OCI-LY1 (cell line): Measurements from ENCODE around the gene EMB.
"Not testable (repeated sequence)": the region's sequence is repeated elsewhere in the genome, so short reads cannot be mapped to it uniquely, and the experiment has no call there.

Experiments
- H2AFZ ChIP-seq: fragments of 200-600 bp; sonication (generic), shearing (Covaris generic); 2 replicates; pipeline ENCODE4 v1.6.0; 2014; ENCODE audit warnings: antibody characterized with exemption, mild to moderate bottlenecking, low read length
- H3F3A ChIP-seq: fragments of 200-600 bp; sonication (generic), shearing (Covaris generic); 2 replicates; pipeline ENCODE4 v1.6.0; 2014; ENCODE audit warnings: mild to moderate bottlenecking, antibody characterized with exemption, low read length, moderate library complexity; ENCODE audit not compliant: insufficient read depth
- H3K27ac ChIP-seq: fragments of 200-600 bp; sonication (generic); 2 replicates; pipeline ENCODE4 v1.5.1; 2014; ENCODE audit warnings: low read length, mixed run types, mild to moderate bottlenecking, low read depth; ENCODE audit not compliant: poor library complexity, severe bottlenecking
- H3K27me3 ChIP-seq: fragments of 200-600 bp; sonication (generic); 2 replicates; pipeline ENCODE4 v1.6.0; 2014; ENCODE audit warnings: antibody characterized with exemption, mild to moderate bottlenecking, low read length, moderate library complexity; ENCODE audit not compliant: insufficient read depth
- H3K36me3 ChIP-seq: fragments of 200-600 bp; sonication (generic); 2 replicates; pipeline ENCODE4 v1.6.1; 2014; ENCODE audit warnings: mild to moderate bottlenecking, antibody characterized with exemption, low read length, moderate library complexity, mixed read lengths; ENCODE audit not compliant: insufficient read depth
- H3K4me1 ChIP-seq: fragments of 200-600 bp; sonication (generic); 2 replicates; pipeline ENCODE4 v1.5.1; 2014; ENCODE audit warnings: mild to moderate bottlenecking, low read length, moderate library complexity; ENCODE audit not compliant: insufficient read depth, severe bottlenecking
- H3K4me2 ChIP-seq: fragments of 200-600 bp; sonication (generic), shearing (Covaris generic); 2 replicates; pipeline ENCODE4 v1.6.1; 2014; ENCODE audit warnings: low read length
- H3K4me3 ChIP-seq: fragments of 200-600 bp; sonication (generic); 2 replicates; pipeline ENCODE4 v1.5.1; 2014; ENCODE audit warnings: low read length, low read depth, mild to moderate bottlenecking, mixed read lengths; ENCODE audit not compliant: poor library complexity, severe bottlenecking
- H3K79me2 ChIP-seq: fragments of 200-600 bp; shearing (Covaris generic); 2 replicates; pipeline ENCODE4 v1.6.1; 2016; ENCODE audit warnings: mixed run types, low read length, mixed read lengths; ENCODE audit not compliant: insufficient read depth
- H3K9ac ChIP-seq: fragments of 200-600 bp; sonication (generic), shearing (Covaris generic); 2 replicates; pipeline ENCODE4 v1.6.1; 2014; ENCODE audit warnings: mild to moderate bottlenecking, low read length, mixed read lengths
- H3K9me2 ChIP-seq: fragments of 200-600 bp; sonication (generic), shearing (Covaris generic); 2 replicates; pipeline ENCODE4 v1.6.1; 2014; ENCODE audit warnings: low read depth, mild to moderate bottlenecking, low read length, mixed read lengths
- H3K9me3 ChIP-seq: fragments of 200-600 bp; shearing (Covaris generic); 2 replicates; pipeline ENCODE4 v1.6.1; 2014; ENCODE audit warnings: low read length, mixed read lengths
- H4K20me1 ChIP-seq: fragments of 200-600 bp; sonication (generic), shearing (Covaris generic); 2 replicates; pipeline ENCODE4 v1.6.0; 2016; ENCODE audit warnings: mild to moderate bottlenecking, low read length; ENCODE audit not compliant: insufficient read depth
- EZH2 ChIP-seq: fragments of 200-600 bp; sonication (generic), shearing (Covaris generic); IDR thresholded peaks from 2 replicates; pipeline ENCODE4 v1.8.0; 2017; ENCODE audit warnings: borderline replicate concordance, mixed run types, mild to moderate bottlenecking, antibody characterized with exemption, low read length, moderate library complexity, mixed read lengths
- TF ChIP-seq, protein P1 (sequence below): fragments of 200-600 bp; sonication (generic), shearing (Covaris generic); IDR thresholded peaks from 2 replicates; pipeline ENCODE4 v1.5.1; 2017; ENCODE audit warnings: mild to moderate bottlenecking, antibody characterized with exemption, low read length, moderate library complexity, mixed read lengths

The EMB gene

DNA sequence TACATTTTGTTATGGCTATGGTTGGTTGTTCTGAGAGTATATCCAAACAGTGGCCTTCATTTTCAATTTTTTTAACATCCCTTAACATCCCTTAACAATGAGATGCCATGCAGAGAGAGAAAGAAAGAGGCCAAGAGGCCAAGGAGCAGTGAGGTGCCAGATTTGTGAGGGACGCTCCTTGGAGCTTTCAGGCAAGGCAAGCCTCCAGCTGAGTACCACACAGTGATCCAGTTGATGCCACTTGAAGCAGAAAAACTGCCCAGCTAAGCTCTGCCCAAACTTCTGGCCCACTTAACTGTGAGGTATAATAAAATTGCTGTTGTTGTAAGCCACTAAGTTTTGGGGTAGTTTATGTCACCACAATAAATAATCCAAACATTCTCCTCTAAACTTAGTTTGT is 22.6 kb upstream of the EMB start:
- TF ChIP-seq, protein P1, sequence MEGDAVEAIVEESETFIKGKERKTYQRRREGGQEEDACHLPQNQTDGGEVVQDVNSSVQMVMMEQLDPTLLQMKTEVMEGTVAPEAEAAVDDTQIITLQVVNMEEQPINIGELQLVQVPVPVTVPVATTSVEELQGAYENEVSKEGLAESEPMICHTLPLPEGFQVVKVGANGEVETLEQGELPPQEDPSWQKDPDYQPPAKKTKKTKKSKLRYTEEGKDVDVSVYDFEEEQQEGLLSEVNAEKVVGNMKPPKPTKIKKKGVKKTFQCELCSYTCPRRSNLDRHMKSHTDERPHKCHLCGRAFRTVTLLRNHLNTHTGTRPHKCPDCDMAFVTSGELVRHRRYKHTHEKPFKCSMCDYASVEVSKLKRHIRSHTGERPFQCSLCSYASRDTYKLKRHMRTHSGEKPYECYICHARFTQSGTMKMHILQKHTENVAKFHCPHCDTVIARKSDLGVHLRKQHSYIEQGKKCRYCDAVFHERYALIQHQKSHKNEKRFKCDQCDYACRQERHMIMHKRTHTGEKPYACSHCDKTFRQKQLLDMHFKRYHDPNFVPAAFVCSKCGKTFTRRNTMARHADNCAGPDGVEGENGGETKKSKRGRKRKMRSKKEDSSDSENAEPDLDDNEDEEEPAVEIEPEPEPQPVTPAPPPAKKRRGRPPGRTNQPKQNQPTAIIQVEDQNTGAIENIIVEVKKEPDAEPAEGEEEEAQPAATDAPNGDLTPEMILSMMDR = no peak
- TF ChIP-seq EZH2 = no peak
- H4K20me1 ChIP-seq = no peaks in the 10 kb centered on the region
- no peak overlapping the region for H3K9ac ChIP-seq
- H3K4me3 ChIP-seq = no peak overlapping the region
- H3K4me2 ChIP-seq = no peak overlapping the region
- no peaks in the 10 kb centered on the region for H3K9me3 ChIP-seq
- no peaks in the 10 kb centered on the region for H3K36me3 ChIP-seq
- H3K9me2 ChIP-seq = no peaks in the 10 kb centered on the region
- H3K4me1 ChIP-seq = peaks cover 4% of the 10 kb centered on the region
- no peaks in the 10 kb centered on the region for H3F3A ChIP-seq
- no peaks in the 10 kb centered on the region for H3K27me3 ChIP-seq
- H3K27ac ChIP-seq = no peak overlapping the region
- no peaks in the 10 kb centered on the region for H3K79me2 ChIP-seq
- no peak overlapping the region for H2AFZ ChIP-seq

DNA sequence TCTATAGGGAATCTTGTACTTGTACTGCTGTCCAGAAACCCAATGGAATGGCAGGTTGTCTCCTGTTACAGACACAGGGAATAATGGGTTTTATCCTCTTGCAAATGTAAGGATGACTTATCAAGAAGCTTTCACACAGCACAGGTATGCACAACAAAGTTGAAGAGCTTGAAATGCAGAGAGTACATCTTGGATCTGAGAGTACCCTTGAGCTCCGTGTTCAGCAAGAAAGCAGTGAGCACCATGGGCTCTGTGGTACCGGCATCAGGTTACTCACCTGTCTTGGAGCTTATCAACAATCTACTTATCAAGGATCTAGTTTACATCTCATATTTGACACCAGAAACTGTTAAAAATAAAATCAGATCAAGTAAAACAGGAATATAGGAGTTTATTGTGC is 22.0 kb upstream of the EMB start:
- Histone ChIP-seq H3K27me3 (no peaks in the 10 kb centered on the region), H3K9me3 (no peaks in the 10 kb centered on the region), H3K9ac (no peak overlapping the region), H2AFZ (no peak overlapping the region), H4K20me1 (no peaks in the 10 kb centered on the region), H3F3A (no peaks in the 10 kb centered on the region), H3K9me2 (no peaks in the 10 kb centered on the region), H3K36me3 (no peaks in the 10 kb centered on the region), H3K27ac (no peak overlapping the region), H3K4me2 (no peak overlapping the region), H3K4me1 (peaks cover 10% of the 10 kb centered on the region), H3K4me3 (no peak overlapping the region), H3K79me2 (no peaks in the 10 kb centered on the region)
- no peak for TF ChIP-seq EZH2
- TF ChIP-seq, protein P1 = no peak

DNA sequence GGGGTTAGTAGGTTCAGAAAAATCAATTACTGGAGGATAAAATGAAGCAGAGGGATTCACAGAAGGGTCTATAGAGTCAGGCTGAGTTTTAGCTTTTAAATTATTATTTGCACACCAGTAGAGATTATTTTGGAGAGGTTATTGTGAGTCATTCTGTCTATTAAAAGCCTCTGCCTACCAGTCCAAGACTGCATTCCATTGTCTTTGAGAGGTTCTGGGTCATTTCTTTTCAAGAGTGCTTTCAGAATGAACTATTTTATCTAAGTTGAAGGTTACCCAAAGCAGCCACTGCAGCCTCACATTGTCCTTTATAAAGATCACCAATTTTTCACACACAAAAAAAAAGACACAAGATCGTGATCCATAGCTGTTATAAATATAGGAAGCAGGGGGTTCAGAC is 21.5 kb upstream of the EMB start:
- H3K9ac ChIP-seq, H3F3A ChIP-seq, H3K27me3 ChIP-seq, H3K4me3 ChIP-seq, H3K27ac ChIP-seq, H3K9me3 ChIP-seq, H3K4me2 ChIP-seq, H3K79me2 ChIP-seq, H3K36me3 ChIP-seq, H3K9me2 ChIP-seq, H2AFZ ChIP-seq, H4K20me1 ChIP-seq: not testable (repeated sequence)
- peaks cover 10% of the 10 kb centered on the region for H3K4me1 ChIP-seq

DNA sequence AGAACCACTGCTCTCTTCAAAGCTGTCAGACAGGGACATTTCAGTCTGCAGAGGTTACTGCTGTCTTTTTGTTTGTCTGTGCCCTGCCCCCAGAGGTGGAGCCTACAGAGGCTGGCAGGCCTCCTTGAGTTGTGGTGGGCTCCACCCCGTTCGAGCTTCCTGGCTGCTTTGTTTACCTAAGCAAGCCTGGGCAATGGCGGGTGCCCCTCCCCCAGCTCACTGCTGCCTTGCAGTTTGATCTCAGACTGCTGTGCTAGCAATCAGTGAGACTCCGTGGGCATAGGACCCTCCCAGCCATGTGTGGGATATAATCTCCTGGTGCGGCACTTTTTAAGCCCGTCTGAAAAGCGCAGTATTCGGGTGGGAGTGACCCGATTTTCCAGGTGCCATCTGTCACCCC is 17.3 kb upstream of the EMB start:
- not testable (repeated sequence) for H3K4me3 ChIP-seq, H3K27ac ChIP-seq, H2AFZ ChIP-seq, H3K9me3 ChIP-seq, H3K79me2 ChIP-seq, H3F3A ChIP-seq, H3K4me2 ChIP-seq, H4K20me1 ChIP-seq, H3K36me3 ChIP-seq, H3K27me3 ChIP-seq, H3K9me2 ChIP-seq, H3K9ac ChIP-seq
- H3K4me1 ChIP-seq = peaks cover 10% of the 10 kb centered on the region

DNA sequence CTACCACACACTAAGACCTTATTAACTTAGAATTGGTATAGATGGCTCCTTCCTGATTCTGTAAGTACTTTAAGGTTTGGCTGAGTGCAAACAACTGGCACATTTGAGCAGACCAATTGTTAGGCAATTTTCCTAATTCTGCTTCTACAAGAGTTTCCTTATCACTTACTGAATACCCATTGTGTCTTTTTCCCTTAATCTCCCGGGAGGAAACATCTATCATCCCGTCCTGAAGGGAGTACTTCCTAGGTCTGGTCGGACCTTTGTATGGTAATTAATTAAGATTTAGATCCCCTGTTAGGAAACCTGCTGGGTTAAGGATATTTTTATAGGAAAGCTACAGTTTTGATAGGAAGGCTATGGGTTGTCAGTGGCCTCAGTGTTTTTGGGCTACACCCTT is 8.2 kb upstream of the EMB start:
- not testable (repeated sequence) for H3K27me3 ChIP-seq, H3K4me2 ChIP-seq, H3F3A ChIP-seq, H3K79me2 ChIP-seq, H3K9ac ChIP-seq, H2AFZ ChIP-seq, H3K9me2 ChIP-seq, H3K9me3 ChIP-seq, H3K4me3 ChIP-seq, H4K20me1 ChIP-seq, H3K36me3 ChIP-seq, H3K27ac ChIP-seq
- H3K4me1 ChIP-seq = peaks cover 22% of the 10 kb centered on the region
